GM19099 (cell line): ENCODE data around the gene EPRS1.

Source experiments
- POLR2A ChIP-seq: IDR thresholded peaks from 3 replicates; pipeline ENCODE4 v1.6.1; 2011; ENCODE audit warnings: low read depth; ENCODE audit not compliant: insufficient read length; ENCODE audit errors: extremely low read depth

EPRS1 gene

DNA sequence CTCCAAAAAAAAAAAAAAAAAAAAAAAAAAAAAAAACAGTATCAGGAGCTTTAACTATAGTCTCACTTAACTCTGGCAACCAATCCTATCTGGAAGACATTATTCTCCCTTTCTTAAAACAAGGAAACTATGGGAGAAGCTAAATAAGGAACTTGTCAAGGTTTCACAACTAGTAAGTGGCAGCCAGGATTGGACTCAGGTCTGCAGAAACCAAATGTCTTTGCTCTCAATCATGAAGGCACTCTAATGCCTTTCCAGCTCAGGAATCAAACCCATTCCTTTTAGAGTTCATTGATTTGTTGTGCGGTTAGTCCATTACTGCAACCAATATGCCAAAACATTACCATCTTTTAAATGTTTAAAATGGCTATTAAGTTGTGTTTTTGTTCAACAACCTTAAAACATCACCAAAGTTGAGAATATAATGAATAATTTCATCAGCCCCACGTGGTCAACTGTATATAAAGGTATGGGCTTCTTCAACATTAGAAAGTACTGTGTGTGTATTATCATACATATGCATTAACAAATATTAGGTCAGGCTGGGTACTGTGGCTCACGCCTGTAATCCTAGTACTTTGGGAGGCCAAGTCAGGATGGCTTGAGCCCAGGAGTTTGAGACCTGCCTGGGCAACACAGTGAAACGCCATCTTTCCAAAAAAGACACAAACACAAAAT is 1.5 kb downstream of the EPRS1 start:
- TF ChIP-seq POLR2A: no peak

DNA sequence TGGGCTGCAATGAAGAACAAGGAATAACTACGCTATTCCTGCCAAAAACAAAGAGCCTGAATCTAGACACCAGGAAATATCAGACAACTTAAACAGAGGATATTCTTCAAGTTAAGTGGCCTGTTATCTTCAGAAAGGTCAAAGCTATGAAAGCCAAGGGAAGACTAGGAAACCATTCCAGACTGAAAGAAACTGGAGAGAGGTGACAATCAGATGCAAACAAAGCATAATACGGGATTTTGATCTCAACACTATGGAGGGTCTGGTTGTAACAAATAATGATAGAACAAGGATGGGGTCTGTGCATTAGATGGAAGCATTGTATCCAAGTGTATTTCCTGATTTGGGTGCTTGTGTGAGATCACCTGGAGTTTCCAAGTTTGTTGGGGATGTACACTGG is 2.7 kb downstream of the EPRS1 start:
- TF ChIP-seq POLR2A: no peak

DNA sequence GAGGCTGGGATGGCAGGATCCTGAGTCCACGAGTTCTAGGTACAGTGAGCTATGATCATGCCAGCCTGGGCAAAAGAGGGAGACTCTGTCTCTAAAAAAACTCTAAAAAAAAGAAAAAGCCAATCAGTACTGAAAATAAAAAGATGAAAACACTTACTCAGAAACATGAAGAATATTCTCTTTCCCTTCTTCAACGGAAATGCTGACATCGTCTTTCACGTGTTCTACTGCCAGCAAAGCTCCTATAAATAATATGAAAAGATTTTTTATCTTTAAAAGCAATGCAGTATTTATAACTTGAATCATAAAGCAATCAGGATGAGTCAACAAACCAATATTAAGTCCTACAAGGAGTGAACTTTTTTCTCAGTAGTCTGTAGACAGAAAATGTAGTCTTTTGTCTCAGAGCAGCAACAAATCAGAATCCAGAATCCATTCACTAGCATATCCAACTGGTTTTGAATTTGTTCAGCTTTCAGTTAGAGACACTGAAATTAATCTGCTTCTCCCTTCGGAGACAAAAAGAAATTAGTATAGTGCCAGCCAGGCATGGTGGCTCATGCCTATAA is 6.2 kb downstream of the EPRS1 start:
- no peak for TF ChIP-seq POLR2A

DNA sequence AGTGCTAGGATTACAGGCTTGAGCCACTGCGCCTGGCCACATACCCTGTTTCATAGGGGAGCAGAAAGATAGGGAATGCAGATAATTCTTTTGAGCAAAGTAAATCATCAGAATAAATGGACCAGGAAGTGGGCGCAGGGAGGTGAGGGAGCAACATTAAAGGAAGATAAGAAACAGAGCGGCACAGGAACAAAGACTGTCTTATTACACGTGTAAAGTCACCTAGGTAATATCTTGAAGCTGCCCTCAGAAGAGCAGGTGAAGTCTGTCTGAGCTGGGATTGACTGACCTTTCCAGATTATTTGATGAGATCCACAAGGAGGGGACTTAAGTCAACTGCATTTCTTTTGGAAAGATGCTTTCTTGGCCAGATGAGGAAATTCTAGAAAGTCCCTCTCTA is 7.7 kb downstream of the EPRS1 start:
- no peak for TF ChIP-seq POLR2A

DNA sequence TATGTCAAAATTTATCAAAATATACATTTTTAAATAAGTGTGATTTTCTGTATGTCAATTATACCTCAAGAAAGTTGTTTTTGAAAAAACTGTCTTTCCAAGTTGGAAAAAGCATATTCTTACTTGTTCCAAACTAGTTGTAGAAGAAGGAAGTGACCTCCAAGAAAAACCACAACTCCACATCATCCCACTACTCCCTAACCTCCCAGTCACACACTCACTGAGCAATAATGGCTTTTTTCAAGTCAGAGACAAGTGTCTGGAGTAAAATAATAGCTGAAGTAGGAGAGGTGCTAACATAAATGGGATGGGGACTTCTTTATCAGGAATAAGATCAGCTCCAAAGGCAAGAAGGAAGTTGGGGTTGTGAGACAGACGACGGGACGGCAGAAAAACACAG is 13.4 kb downstream of the EPRS1 start:
- no peak for TF ChIP-seq POLR2A

DNA sequence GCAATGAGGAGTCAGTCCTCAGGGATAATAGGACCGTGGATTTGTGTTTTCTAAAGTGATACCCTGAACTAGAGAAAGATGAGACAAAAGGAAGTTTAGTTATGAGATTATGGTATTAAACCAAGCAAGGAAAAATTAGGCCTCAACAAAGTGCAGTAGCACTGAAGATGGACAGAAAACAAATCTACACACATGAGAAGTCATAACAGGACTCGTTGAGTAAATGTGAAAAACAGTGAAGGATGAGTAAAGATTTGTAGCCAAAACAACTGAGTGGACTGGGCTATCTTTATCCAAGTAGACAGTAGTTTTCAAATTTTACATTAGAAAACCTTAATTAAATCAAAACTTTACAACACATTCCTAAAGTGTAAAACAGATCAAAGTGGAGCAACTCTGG is 15.0 kb downstream of the EPRS1 start:
- no peak for TF ChIP-seq POLR2A

DNA sequence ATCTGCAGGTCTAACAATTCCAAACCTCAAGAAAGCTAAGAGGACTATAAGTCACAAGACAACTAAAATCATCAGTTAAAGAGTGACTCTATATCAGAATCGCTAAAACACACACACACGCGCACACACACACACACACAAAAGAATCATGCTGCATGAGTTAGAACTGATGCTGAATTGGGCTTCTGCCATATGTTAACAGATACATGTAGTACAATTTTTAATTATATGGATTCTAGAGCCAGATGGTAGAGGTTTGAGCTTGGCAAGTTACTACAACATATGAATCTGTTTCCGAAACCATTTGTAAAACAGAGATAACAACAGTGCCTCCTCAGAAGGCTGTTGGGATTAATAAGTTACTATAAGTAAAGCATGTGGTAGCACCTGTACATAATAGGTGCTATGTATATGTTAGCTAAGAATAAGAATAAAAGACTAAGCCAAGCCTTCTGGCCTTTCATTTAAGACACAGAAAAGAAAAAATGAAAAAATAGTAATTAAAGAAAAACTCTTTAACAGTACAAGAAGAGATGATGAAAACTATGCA is 17.9 kb downstream of the EPRS1 start:
- TF ChIP-seq POLR2A: no peak

DNA sequence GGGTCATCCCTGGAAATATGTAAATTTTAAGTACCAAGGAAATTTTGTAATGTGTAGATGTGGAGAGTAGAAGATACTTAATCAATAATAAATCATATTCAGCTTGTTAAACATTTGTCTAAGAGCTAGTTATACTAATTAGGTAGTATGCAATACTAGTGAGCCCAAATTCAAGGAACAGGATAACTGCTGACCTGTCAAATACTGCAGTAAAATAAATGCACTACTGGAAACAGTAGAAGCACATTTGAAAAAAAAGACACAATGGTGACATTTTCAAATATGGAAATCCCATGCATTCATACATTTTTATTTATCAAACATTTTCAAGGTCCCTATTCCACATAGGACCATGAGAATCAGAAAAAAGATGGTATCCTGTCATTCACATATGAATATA is 27.2 kb downstream of the EPRS1 start:
- TF ChIP-seq POLR2A: no peak

DNA sequence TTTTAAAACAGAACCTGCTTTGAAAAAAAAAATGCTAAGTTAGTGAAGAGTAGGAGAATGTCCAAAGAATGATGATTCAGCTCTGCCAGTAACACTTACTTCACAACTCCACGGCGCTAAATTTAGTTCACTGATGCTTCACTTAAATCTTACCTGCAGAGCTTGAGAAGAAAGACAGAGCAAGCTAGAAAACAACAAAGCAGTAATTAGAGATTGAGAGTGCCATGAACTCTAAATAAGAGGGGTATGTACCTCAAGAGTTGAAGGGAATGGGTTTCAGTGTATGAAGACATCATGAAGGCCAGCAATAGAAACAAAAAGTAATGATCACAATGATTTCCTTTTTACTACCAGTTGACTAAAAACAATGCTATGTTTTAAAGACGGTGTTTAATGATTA is 32.8 kb downstream of the EPRS1 start:
- no peak for TF ChIP-seq POLR2A

DNA sequence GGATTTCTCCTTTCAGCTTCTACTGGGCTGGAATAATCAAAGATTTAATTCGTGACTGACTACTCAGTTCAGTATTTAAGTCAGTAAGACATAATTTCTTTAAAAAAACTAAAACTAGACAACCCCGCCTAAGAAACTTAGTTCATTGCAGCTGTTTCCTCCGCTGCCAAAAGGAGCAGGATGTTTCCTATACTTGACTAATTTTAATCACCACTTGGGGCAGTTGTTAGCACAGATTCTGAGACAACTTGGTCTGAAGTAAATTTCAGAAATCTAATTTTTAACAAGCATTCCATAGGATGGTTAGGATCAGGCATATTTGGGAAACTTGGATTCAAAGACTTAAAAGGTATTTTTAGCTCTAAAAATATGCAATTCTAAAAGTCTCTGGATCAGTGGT is 34.0 kb downstream of the EPRS1 start:
- no peak for TF ChIP-seq POLR2A

DNA sequence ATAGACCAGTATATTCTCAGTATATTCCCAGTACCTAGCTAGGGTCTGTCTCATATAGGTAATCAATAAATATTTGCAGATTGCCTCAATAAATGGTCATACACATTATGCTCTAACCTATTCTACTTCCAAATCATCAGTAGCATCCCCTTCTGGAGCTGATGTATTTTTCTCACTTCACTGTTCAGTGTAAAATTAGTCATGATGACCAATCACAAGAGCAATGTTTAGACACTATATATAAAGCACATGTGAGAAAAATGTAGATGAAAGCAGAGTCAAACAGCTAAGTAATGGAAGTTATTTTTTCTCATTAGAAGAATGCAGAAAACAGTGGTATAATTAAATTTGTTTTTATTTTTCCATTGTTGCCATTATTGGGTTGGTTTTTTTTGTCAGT is 34.7 kb downstream of the EPRS1 start:
- TF ChIP-seq POLR2A: no peak

DNA sequence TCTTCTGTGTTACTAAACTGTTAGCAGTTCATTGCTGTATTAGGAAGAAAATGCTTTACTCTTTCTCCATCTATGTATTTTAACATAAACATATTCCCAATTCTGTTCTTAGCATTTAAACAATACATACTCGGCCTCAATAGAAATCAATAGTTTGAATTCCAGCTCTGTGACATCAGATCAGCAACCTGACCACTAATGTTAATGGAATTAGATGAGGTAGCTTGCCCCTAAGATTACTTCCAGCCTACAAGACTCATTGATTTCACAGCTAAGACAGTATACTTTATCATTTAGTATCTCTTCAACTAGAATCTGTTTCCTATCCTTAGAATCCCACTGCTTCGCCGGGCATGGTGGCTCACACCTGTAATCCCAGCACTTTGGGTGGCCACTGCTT is 38.9 kb downstream of the EPRS1 start:
- TF ChIP-seq POLR2A: no peak

DNA sequence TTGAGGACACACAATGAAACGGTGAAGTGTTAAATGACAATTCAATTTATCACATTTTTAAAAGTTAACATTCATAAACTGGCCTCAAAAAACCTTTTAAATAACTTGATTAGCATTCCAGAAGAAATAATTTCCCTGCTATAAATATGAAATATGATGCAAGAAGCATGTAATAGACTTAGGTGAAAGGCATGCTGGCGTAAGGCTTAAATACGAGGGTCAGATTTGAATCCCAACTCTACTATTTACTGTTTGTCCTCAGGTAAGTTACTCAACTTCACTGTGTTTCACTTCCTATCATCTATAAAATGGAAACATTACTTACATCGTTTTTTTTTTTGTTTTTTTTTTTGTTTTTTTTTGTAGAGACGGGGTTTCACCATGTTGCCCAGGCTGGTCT is 40.8 kb downstream of the EPRS1 start:
- no peak for TF ChIP-seq POLR2A

DNA sequence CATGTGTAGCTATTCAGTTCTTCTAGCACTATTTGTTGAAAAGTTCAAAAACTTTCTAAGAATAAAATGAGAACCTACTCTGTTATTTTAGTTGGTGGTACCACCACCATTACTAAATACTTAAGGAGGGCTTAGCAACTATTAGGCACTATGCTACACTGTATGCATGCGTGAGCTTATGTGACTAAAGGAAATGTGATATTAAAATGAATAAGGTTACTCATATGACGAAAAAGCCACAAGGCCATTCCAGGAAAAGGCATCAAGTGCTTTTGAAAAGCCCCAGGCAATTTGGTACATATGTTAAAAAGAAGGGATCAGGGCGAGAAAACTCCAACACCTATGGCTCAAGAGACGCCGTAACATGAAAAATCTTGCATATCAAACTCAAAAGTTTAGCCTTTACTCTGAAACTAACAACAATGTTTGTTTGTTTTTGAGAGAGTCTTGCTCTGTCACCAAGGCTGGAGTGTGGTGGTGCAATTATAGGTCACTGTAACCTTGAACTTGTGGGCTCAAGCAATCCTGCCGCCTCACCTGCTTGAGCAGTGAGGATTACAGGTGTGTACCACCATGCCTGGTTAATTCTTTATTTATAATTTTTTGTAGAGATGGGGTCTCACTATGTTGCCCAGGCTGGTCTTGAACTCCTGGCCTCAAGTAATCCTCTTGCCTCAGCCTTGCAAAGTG is 42.5 kb downstream of the EPRS1 start:
- no peak for TF ChIP-seq POLR2A

DNA sequence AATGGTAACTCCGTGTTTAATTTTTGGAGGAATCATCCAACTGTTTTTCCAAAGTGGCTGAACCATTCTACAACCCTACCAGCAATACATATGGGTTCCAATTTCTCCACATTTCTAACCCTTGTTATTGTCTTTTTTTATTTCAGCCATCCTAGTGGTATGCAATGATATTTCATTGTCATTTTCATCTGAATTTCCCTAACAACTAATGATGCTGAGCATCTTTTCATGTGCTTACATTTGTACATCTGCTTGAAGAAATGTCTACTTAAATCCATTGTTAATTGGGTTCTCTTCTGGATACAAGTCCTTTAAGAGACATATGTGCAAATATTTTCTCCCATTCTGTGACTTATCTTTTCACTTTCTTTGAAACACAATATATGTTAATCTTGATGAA is 43.3 kb downstream of the EPRS1 start:
- TF ChIP-seq POLR2A: no peak

DNA sequence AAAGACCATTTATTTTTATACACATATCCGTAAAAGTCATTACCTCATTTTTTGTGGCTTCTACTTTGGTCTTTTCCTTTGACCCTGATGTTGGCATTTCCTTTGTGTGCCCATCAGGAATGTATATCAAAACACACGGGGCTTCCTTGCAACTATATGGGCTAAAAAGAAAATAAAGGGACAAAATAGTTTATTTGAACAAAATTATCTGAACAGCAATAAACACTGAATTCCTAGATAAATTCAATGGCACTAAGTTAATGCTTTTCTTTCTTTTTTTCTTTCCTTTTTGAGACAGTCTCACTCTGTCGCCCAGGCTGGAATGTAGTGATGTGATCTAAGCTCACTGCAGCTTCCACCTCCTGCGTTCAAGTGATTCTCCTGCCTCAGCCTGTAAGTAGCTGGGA is 45.2 kb downstream of the EPRS1 start:
- no peak for TF ChIP-seq POLR2A
